GM18502 (cell line): ENCODE results near the gene ZFP62.

Experiments
- ATAC-seq: cut with Tn5 transposase; IDR thresholded peaks from one replicate; pipeline ENCODE4 v1.9.1; 2021; ENCODE audit warnings: mild to moderate bottlenecking; ENCODE audit not compliant: unreplicated experiment, poor library complexity

ZFP62 gene

DNA sequence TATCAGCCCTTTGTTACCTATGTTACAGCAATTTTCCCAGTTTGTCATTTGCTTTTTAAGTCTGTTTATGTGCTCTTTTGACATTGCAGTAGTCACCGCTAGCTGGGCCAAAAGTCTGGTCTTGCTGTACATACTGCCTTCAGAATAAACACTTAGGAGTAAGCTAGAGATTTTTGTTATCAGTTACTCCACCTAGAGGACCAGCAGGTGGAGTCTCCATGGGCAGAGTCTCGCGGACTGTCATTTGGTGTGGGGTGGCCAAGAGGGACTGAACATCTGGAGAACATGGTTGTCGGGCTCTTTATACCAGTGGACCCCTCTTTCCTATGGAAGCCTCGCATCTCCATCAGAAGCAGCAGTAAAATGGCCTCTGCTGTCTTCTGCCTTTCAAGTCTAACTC lies 47.7 kb downstream of the ZFP62 start:
- ATAC-seq: no peak

DNA sequence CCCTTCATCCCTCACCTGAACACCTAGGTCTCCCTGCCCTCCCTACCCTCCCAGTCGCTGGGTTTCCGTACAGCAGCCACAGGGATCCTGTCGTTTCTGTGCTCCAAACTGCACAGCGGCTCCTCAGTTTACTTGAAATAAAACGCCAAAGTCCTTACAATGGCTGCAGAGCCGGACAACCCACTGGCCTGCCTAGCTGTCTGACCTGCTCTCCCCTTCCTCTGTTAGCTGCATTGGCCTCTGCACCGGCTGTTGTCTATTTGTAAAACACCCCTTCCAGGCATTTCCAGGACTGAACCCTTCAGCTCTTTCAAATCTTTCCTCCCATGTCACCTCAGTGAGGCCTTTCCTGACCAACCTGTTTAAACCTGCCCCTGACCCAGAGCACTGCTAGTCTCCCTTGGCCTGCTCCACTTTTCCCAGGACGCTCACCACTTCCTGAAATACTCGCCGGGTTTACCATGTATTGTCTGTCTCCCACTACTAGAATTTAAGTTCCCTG lies 49.4 kb downstream of the ZFP62 start:
- no peak for ATAC-seq

DNA sequence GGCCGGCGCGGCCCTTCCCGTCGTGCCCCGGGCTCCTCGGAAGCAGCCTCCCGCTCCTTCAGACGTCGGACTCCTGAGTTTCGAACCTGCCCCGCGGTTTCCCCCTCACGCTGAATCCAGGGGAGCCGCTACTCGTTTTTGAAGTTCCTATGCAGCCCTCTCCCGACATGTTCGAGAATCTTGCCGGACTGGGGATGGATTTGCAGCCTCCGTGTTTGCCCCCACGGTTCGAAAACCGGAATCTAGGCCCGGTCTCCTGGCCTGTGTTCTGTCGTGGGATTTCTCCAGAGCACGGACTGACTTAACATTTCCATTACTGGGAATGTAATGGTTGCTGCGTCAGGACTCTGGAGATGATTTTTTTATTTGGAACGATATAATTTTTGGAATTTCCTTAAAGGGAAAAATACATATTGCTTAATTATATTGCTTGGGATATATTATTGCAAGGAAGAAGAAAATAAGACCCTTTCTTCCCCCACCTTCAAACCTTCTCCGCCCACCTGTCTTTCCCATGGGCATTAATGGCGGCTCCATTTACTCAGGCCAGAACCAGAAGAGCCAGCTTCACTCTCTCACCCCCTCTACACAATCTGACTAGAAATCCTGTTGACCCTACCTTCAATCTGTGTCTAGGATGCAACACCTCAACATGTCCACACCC lies 50.0 kb downstream of the ZFP62 start:
- ATAC-seq: no peak

DNA sequence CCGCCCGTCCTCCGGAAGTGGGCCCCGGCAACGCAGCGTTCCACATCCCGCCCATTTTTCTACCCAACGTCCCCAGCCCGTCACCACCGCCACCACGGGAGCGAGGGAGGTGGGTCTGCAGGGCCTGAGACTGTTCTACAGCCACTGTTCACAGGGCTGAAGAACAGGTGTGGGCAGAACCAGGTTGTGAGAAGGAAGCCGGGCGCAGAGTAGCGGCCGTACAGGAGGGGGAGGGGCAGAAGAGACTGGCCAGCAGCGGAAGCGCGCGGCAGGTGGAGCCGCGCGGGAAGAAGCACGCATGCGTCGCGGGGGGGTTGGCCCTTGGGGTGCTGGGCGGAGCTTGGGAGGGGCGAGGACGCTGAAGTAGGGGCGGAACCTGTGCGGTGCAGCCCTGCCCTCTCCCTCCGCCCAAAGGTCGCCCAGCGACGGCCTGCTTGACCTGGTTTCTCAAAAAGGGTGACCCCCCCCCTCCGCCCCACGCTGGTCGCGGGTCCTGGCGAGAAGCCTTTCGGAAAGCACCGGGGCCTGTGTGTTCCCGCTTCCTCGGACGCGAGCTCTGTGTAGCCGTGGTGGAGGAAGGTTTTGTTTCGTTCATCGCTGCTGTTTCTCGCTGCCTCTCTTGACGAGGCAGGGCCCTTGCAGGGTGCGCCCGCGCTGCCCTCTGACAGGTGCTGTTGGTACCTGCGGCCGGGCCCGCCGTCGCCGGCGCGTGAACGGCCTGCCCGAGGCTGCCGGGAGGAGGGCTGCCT lies 50.7 kb downstream of the ZFP62 start:
- ATAC-seq: peak; percentile 72

DNA sequence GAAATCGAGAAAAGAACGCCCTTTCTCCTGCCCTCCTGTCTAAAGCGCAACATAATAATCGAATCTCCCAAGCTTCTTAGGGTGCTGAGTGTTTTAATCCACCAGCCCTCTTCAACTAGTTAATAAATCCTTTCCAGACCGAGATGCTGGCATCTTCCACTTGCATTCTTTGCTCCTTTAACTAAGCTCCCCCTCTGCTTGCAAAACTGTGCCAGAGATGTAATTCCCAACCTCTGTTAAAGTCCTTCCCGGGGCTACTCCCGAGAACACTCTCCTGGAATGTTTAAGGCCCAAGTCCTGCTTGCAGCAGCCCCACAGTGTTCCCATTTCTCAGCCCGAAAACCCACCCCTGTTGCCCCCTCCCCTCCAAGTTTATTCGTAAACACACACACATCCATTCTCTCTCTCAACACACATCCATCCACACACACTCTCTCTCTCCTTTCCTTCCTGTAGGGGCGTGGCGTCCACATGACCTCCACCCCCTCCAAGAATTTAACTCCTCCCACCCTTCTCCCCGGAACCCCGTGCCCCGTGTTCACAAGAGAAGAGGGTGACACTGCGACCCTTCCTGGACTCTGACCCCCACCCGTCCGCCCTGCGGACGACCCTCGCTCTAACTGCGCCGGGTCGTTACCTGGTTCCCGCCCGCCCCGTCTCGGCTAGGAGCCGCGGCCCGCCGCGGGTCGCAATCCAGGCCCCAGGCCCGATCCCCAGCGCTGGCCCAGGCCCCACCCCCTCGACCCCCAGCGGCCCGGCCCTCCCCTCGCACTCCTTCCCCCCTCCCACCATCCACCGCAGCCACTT lies 51.5 kb downstream of the ZFP62 start:
- ATAC-seq: peak; percentile 63

DNA sequence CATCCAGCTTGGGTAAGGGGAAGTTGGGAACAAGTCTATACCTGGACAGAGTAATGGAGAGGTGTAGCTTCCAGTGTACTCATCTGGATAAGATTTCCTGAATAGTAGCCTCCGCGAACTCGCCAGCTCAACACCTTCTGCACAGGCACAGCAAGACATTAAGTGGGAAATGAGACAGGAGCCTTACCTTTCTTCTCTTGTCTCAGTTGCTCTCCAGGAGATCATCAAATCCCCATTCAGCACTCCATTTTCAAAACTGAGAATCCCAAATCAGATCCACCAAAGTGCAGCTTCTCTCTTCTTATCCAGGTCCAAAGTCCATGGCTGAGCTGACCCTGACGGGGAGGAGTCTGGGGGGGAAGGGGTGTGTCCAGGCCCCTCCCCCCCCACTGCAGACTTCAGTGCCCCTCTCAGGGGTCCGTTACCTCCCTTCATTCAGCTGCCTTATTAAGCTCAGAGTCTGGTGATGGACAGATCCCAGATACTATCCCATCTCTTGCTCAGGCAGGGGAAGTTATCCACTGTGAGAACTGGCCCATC lies 52.5 kb downstream of the ZFP62 start:
- no peak for ATAC-seq

DNA sequence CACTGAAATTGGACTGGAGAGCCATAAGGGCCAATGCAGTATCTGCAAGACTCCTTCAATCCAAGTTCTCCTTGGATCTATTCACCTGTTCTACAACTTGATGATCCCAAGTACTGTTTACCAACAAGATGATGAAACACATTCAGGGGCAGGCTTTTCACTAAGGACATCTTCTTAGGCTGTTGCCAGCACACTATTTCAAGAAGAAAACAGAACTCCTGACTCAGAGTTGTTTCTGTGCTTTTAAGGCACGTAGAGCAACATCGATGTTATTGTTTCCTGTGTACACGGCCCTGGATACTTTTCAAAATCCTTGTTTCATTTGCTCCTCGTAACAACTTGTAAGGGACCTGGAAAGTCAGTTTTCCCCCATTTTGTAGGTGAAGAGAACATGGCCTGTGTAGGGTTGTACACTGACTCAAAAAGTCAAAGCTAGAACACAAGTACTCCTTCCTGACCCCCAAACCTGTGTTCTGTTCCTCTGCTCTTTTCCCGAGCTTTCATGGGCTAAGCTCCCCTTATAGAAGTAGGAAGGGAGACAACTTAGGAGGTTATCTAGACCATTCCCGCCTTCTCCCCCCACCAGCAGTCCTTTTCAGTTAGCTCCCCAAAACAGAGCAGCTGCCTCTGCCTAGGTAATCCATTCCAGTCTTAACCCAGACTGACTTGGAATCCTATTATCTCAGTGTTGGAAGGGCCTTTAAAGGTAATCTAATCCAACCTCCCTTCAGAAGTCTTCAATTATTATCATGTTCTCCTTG lies 53.2 kb downstream of the ZFP62 start:
- no peak for ATAC-seq

DNA sequence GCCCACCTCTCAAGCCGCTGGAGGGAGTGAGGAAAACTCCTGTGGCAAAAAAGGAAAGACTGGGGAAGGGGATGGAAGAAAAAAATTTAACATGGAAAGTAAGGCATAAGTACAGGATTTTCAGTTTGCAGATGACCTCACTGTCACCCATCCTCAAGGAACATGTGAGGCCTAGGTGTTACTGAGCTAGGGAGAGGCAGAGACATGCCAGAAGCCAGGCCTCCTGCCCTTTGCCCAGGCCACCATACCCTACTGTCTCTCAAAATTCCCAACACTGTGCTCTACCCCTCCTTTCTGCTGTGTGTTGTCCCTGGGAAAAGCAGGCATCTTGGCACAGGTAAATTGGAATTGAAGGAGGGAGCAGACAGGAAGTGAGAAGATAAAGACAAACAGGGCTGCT lies 54.0 kb downstream of the ZFP62 start:
- ATAC-seq: no peak

DNA sequence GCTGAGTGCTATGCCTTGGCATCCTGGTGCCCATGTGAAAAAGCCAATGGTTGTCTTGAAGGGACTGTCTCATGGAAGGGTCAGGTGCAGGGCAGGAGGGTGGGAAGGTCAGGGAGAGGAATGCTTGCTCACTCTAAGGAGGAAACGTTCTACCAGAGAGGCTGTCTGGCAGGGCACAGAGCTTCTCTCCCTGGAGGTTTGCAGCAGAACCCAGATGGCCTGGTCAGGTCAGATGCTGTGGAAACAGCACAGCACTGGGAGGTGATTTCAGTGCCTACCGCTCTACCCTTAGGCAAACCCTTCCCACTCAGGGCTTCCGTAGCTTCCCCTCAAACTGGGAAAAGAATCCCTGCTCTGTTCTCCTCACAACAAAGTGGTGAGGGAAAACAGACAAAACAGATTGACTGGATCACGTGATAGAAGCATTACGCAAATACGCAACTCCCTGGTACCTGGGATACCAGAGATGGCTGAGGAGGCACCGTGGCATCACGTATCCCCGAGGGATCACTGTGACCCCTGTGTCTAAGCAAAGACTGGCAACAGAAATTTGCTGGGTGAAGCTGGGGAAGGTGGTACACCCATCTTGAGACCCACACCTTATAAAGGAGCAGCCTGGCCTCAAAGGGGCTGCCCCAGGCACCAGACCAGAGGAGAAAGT lies 54.6 kb downstream of the ZFP62 start:
- no peak for ATAC-seq

DNA sequence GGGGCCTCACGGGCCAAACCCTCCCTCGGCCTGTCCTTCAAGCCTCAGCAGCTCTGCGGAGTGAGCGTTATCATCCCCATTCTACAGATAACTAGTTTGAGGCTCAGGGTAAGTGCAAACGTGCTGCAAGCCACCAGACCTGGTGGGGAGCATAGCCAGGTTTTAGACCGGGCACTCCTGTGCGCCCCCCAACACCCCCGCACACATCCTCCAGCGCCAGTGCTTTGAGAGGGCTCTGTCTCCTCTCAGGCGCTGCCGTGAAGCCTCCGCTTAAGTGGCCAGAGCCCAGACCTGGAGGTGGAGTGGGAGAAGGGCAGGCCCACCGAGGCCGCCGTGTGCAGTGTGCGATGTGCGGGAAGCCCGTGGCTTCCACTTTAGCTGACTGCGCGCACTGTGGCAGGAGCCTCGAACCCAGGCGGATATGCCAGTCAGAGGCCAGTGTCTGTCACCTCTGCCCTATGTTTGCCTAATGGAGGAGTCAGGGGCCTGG lies 56.9 kb downstream of the ZFP62 start:
- no peak for ATAC-seq

DNA sequence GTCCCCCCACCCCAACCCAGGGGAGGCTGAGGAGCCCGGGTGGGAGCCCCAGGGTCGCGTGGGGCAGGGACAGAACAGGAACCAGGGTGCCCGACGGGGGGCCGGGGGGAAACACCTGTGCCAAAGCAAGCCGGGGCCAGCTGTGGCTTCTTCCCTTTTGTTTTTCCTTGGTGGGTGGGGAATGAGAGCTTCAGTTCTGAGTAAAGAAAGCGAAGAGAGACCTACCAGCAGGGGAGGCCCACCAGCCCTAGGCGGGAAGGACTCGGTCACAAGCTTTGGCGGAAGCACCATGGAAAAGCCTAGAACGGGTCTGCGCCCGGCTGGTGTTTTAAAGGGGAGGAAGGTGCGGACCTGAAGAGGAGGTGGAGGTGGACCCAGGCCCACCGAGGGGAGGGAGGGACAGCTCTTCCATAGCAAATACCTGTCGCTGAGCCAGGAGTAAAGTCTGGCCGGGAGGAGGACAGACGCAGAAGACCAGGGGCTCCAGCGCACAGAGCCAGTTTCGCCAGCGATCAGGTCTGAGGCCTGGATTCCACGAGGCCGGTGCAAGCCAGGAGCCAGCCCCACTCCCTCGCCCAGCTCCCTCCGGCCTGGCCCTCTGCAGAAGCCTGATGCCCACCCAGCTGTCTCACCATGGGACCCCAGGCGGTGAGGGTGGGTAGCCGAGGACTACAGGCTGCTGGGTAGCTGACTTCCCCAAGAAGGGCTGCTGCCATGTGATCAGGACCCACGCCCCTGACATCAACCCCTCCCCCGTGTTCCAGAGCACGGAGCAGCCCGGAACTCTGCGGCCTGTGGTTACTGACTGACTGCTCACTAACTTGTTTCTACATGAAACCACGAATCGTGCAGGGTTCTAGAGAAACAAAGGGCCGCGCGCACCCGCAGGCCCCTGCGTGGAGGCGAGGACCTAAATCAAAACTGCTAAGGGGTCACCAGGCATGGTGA lies 57.6 kb downstream of the ZFP62 start:
- peak; percentile 64 for ATAC-seq

DNA sequence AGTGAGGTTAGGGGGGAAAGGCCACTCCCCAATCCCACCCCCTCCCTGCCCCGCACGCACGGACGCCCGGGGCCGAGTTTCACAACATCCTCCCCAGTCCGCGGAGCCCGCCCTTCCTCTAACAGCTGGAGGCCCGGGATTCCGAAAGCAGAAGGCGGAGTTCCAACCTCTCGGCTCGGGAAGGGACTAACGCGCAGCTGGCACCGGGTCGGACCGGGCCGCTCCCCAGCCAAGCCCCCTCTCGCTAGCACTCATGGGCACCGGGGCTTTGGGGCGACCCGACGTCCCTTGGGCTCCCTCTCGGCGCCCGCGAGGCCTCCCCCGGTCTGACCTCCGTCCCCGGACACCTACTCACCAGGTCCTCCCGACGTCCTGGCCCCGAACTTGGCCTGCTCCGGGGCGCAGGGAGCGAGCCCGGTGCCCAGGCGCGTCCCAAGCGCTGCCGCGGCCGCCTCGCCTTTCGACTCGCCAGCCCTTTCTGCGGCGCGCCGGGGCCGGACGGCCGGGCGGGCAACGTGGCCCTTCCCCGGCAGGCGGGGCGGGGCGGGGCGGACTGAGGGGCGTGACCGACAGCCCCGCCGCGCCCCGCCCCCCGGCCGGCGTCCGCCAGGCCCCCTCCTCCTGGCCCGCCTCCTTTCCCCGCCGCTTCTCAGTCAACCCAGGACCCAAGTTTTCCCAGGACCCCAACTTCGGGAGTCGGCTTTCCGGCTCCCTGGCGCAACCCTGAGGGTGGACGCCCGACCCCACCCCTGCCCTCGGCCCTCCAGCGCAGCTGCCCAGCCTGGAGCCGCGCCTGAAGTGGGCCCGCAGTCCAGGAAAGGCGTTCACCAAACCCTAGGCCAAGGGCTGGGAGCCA lies 58.5 kb downstream of the ZFP62 start, which contains the start of gene MGAT1:
MGAT1 (minus strand) TSS at position 482 of the 856 bp plus-strand sequence. CDS start 9,835 bp downstream, outside the sequence.
- peak; percentile 42 for ATAC-seq

DNA sequence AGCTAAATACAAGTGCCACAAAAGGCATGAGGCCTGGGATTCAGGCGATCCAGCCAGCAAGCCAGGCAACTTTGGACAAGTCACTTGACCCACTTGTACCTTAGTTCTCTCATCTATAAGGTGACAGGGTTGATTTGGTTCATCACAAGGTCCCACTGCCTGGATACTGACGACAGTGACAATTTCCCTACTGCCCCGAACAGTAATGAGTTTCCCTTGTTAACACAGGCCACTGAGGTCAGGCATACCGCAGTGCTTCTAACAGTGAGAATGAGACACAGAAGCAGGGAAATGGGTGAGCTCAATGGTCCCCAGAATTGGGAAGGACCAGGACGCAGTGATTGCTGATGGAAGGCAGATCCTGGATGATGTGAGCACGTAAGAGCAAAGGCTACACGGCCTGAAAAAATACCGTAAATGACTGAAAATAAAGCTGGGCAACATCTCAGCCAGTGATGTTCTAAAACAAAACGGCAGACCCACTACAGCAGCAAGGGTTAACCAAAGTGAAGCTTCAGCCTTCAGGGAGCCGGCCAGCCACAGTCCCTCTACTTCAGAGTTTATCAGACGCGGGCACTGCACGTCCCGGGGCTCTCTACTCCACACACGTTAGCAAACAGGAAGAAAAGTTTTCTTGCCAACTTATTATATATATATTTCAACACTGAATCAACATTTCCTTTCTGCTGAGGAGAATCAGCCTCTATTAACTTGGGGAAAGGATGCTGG lies 59.3 kb downstream of the ZFP62 start:
- ATAC-seq: peak; percentile 3

DNA sequence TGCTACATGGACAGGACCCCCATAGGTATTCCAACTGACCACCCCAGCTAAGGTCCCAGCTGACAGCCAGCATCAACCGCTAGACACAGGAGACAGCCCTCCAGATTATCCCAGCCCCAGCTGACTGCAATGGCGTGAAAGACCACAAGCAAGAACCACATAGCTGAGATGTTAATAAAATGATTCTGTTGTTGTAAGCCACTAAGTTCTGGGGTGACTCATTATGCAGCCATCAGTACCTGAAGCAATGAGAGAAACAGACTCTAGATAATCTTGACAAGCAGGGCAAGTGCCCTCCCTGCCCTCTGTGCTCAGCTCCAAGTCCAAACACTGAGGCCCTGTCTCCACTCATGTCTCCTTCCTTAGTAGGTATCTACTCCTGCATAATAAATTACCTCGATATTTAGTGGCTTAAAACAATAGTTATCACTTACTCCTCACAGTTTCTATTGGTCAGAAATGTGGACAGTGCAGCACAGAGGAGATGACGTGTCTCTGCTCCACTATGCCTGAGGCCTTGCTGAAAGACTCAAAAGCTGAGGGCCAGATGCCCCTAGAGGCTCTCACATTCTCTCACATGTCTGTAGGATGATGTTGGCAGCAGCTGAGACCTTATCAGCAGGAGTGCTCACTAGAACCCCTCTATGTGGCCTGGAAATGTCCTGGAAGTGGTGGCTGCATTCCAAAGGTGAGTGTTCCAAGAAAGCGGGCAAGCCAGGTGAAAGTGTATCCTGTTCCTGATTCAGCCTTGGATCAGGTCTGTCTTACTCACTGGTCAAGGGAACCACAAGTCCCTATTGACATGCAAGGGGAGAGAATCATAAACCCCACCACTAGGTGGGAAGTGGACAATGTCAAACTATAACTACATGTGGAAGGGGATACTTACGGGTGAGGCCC lies 60.9 kb downstream of the ZFP62 start:
- ATAC-seq: no peak

DNA sequence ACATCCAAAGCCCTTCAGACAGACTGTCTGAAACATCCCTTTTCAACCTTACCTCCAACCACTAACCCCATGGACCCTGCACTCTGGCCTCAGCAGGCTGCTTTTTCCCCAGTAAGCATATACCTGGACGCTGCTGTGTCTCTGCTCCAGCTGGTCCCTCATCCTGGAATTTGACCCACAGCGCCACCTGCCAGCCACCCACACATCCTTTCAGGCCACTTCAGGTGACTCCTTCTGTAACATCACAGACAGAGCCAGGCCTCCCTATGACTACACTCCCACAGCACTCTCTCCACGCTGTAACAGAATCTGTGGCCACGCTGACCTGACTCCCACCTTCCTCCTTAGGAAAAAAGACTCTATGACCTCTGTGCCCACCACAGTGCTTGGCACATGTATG lies 61.9 kb downstream of the ZFP62 start:
- ATAC-seq: no peak

DNA sequence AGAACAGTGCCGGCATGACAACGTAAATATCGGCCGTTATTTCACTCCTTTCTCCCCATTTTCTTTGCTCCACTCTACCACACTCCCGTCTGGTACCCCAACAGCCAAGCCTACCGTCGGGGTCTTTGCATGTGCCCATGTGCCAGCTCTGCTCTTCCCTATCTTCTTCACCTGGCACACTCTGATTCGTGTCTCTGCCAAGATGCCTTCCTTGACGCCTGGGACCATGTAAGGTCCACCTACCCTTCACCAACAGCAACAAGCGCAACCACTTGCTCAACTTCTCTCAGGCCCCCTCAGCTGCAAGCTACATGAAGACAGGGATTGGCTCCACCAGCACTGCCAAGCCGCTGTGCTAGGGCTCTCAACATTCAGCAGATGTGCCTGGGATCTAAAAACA lies 62.9 kb downstream of the ZFP62 start:
- ATAC-seq: no peak
